Activated CD4-positive, alpha-beta memory T cell treated with anti-CD3 and anti-CD28 coated beads for 36 hours (primary cell): ENCODE data around the gene PLXNA4. TPM values are rescaled to one million over a fixed set of nuclear protein-coding genes. Genes with fewer than 3 reads are reported as not detected.

ENCODE experiments used
- CTCF ChIA-PET: fragments of 350-600 bp; sonication (Branson Sonifier 250); formaldehyde crosslinking; loops from one replicate; lab custom pipeline; 2021; ENCODE audit warnings: antibody characterized with exemption, inconsistent platforms; lab: Charles Lee
- POLR2A ChIA-PET: fragments of 350-600 bp; sonication (Branson Sonifier 250); formaldehyde crosslinking; loops from one replicate; lab custom pipeline; 2021; ENCODE audit warnings: antibody characterized with exemption; lab: Charles Lee
- DNase-seq: peaks from one replicate; pipeline ENCODE4 v3.0.0-alpha.2; 2020
- H3K27ac Mint-ChIP-seq: one replicate; pipeline ENCODE4 v1.8.0; 2021; ENCODE audit warnings: mixed read lengths
- H3K27me3 Mint-ChIP-seq: one replicate; pipeline ENCODE4 v1.8.0; 2021; ENCODE audit warnings: mixed read lengths
- H3K36me3 Mint-ChIP-seq: one replicate; pipeline ENCODE4 v1.8.0; 2021; ENCODE audit warnings: mixed read lengths
- H3K4me1 Mint-ChIP-seq: one replicate; pipeline ENCODE4 v1.8.0; 2021; ENCODE audit warnings: low read depth, mixed read lengths
- H3K4me3 Mint-ChIP-seq: one replicate; pipeline ENCODE4 v1.8.0; 2021; ENCODE audit warnings: mild to moderate bottlenecking, mixed read lengths
- H3K9me3 Mint-ChIP-seq: one replicate; pipeline ENCODE4 v1.8.0; 2021; ENCODE audit warnings: mixed read lengths
- intact Hi-C: fragments of 100-400 bp; cut with micrococcal nuclease; formaldehyde crosslinking; loops from one replicate; pipeline ENCODE4 v1.15.1; 2023
- total RNA-seq, 2 experiments: library from RNA; stranded (reverse); gene quantifications; one replicate each; pipeline ENCODE4 v1.2.3, GENCODE V29; 2021

Gene PLXNA4
- total RNA-seq, 2 experiments from 2014 or later = 0.17 to 0.24 TPM

DNA sequence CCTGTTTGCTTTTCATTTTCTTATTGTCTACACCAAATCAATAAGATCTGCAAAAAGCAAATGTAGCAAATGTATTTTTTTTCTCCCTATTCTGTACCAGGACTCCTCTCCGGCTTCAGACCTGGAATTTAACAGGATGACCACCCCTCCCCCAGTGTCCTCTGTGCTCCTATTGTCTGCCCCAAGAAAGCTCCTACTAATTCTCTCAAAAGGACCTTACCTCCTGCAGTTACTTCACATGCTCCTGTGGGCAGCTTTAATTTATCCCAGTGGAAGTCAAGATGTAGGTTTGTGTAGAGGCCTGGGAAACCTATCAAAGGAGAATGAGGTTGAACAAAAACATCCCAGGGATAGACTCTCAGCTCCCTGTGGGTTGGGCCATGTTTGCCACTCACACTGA, 31.3 kb downstream of the PLXNA4 start:
- ChIA-PET CTCF (no interaction called here), POLR2A (no interaction called here)
- peaks cover 3% of the 10 kb centered on the region for H3K4me1 Mint-ChIP-seq
- H3K36me3 Mint-ChIP-seq = no peaks in the 10 kb centered on the region
- no peak overlapping the region for H3K4me3 Mint-ChIP-seq
- H3K27me3 Mint-ChIP-seq = peaks cover 3% of the 10 kb centered on the region
- H3K27ac Mint-ChIP-seq = no peak overlapping the region
- DNase-seq = no peak
- H3K9me3 Mint-ChIP-seq = peaks cover 12% of the 10 kb centered on the region
- intact Hi-C loops = no loop called here

- Mint-ChIP-seq H3K9me3 (peaks cover 12% of the 10 kb centered on the region), H3K4me3 (no peak overlapping the region), H3K4me1 (peaks cover 3% of the 10 kb centered on the region), H3K36me3 (no peaks in the 10 kb centered on the region), H3K27me3 (no peaks in the 10 kb centered on the region), H3K27ac (no peak overlapping the region)
- ChIA-PET CTCF (interaction anchor here (1.2 to 1.6 kb wide), 2 partner anchors 14 to 37 kb away, joined by 4 to 5 read pairs; no protein-coding TSS in a partner anchor), POLR2A (no interaction called here)
- intact Hi-C loops = no loop called here
- DNase-seq = no peak
Observed at GRCh38 chr7:132544025-132544424, 32.2 kb downstream of the PLXNA4 start.

DNA sequence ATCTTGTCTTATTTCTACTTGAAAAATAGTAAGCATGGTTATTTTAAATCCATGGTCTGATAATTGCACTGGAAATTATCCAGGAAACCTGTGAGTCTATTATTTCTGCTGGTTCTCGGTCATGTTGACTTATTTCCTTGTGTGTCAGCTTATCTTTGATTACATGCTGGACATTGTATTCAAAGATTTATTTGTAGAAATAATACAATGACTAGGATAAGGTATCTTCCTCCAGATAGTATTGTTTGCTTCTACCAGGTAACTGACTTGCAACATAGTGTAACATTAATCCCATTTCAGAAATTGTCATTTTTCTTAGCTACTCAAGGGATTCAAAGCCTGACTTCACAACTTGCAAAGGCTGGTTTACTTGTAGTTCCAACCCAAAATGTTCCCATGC, 33.4 kb downstream of the PLXNA4 start:
- CTCF ChIA-PET = interaction anchor here (1.2 to 1.6 kb wide), 2 partner anchors 15 to 38 kb away, joined by 4 to 5 read pairs; no protein-coding TSS in a partner anchor
- POLR2A ChIA-PET = no interaction called here
- no peaks in the 10 kb centered on the region for H3K27me3 Mint-ChIP-seq

GRCh38 chr7:132541656-132542055, 34.6 kb downstream of the PLXNA4 start:
- DNase-seq = no peak
- Mint-ChIP-seq H3K4me3 (no peak overlapping the region), H3K27me3 (no peaks in the 10 kb centered on the region), H3K27ac (no peak overlapping the region), H3K4me1 (peaks cover 1% of the 10 kb centered on the region), H3K36me3 (no peaks in the 10 kb centered on the region), H3K9me3 (peaks cover 12% of the 10 kb centered on the region)
- ChIA-PET POLR2A (no interaction called here), CTCF (no interaction called here)
- intact Hi-C loops = no loop called here

More for the DNA sequence above, 33.4 kb downstream of the PLXNA4 start:
- DNase-seq = no peak
- Mint-ChIP-seq H3K4me1 (no peaks in the 10 kb centered on the region), H3K9me3 (peaks cover 12% of the 10 kb centered on the region), H3K27ac (no peak overlapping the region), H3K36me3 (no peaks in the 10 kb centered on the region), H3K4me3 (no peak overlapping the region)
- intact Hi-C loops = no loop called here

GRCh38 chr7:132537456-132538145, 38.7 kb downstream of the PLXNA4 start:
- H3K4me1 Mint-ChIP-seq = peaks cover 1% of the 10 kb centered on the region
- ChIA-PET POLR2A (no interaction called here), CTCF (interaction anchor here (0.8 kb wide), 1 partner anchor 219 kb away, joined by 3 read pairs; no protein-coding TSS in a partner anchor)
- no peaks in the 10 kb centered on the region for H3K9me3 Mint-ChIP-seq
- no peak for DNase-seq
- peaks cover 1% of the 10 kb centered on the region for H3K27me3 Mint-ChIP-seq
- no peak overlapping the region for H3K27ac Mint-ChIP-seq
- intact Hi-C loops = no loop called here
- H3K36me3 Mint-ChIP-seq = no peaks in the 10 kb centered on the region
- no peak overlapping the region for H3K4me3 Mint-ChIP-seq

GRCh38 chr7:132536654-132537395, 39.4 kb downstream of the PLXNA4 start:
- Mint-ChIP-seq H3K4me3 (no peak overlapping the region), H3K27me3 (peaks cover 1% of the 10 kb centered on the region), H3K4me1 (peaks cover 1% of the 10 kb centered on the region), H3K36me3 (no peaks in the 10 kb centered on the region), H3K27ac (no peak overlapping the region), H3K9me3 (no peaks in the 10 kb centered on the region)
- POLR2A ChIA-PET = no interaction called here
- no peak for DNase-seq
- intact Hi-C loops = no loop called here
- CTCF ChIA-PET = interaction anchor here (0.8 kb wide), 1 partner anchor 218 kb away, joined by 3 read pairs; no protein-coding TSS in a partner anchor

DNA sequence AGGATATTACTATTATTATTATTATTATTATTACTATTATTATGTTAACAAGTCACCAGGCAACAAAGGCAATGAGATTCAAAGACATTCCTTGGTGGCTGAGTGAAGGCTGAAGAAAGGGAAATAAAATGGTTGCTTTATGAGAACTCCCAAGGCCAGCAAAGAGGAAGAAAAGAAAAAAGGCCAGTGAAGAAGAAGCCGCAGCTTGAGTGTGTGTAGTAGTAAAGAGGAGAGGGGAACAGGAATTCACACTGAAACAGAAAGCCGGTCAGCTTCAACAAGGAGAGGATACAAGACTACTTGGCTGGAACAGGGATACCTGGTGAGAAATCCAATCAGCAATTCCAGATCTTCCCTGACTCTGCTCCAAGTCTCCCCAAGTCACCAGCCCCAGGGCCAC, 42.4 kb downstream of the PLXNA4 start:
- POLR2A ChIA-PET = no interaction called here
- no peak for DNase-seq
- Mint-ChIP-seq H3K4me1 (peaks cover 9% of the 10 kb centered on the region), H3K27me3 (peaks cover 1% of the 10 kb centered on the region), H3K36me3 (no peaks in the 10 kb centered on the region), H3K4me3 (no peak overlapping the region), H3K9me3 (no peaks in the 10 kb centered on the region), H3K27ac (no peak overlapping the region)
- intact Hi-C loops = no loop called here
- CTCF ChIA-PET = no interaction called here

GRCh38 chr7:132532281-132532680, 44.0 kb downstream of the PLXNA4 start:
- no peak overlapping the region for H3K4me3 Mint-ChIP-seq
- no peaks in the 10 kb centered on the region for H3K9me3 Mint-ChIP-seq
- POLR2A ChIA-PET = no interaction called here
- CTCF ChIA-PET = no interaction called here
- no peak overlapping the region for H3K27ac Mint-ChIP-seq
- peaks cover 11% of the 10 kb centered on the region for H3K4me1 Mint-ChIP-seq
- intact Hi-C loops = no loop called here
- no peak for DNase-seq
- peaks cover 5% of the 10 kb centered on the region for H3K27me3 Mint-ChIP-seq
- H3K36me3 Mint-ChIP-seq = no peaks in the 10 kb centered on the region

DNA sequence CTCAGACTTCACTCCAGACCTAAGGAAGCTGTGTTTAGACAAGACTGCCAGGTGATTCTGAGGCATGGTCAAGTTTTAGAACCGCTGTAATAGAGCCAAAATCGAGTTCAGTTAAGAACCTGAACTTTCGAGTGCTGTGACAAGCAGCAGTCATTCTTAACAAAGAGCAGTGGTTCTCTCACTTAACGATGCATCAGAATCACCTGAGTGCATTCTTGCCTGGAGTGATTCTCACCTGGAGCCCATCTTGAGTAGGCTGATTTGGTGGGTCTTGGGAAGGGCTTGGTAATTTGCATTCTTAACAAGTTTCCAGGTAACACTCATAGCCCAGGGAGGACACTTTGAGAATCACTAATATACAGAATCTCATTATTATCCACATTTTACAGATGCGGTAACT, 44.7 kb downstream of the PLXNA4 start:
- Mint-ChIP-seq H3K4me3 (no peak overlapping the region), H3K9me3 (no peaks in the 10 kb centered on the region), H3K27me3 (peaks cover 5% of the 10 kb centered on the region), H3K4me1 (peaks cover 15% of the 10 kb centered on the region), H3K36me3 (no peaks in the 10 kb centered on the region), H3K27ac (no peak overlapping the region)
- DNase-seq = no peak
- intact Hi-C loops = no loop called here
- CTCF ChIA-PET = no interaction called here
- POLR2A ChIA-PET = no interaction called here

- CTCF ChIA-PET = no interaction called here
- Mint-ChIP-seq H3K4me1 (peaks cover 25% of the 10 kb centered on the region), H3K36me3 (no peaks in the 10 kb centered on the region)
Observed at GRCh38 chr7:132528695-132529094, 47.6 kb downstream of the PLXNA4 start.

DNA sequence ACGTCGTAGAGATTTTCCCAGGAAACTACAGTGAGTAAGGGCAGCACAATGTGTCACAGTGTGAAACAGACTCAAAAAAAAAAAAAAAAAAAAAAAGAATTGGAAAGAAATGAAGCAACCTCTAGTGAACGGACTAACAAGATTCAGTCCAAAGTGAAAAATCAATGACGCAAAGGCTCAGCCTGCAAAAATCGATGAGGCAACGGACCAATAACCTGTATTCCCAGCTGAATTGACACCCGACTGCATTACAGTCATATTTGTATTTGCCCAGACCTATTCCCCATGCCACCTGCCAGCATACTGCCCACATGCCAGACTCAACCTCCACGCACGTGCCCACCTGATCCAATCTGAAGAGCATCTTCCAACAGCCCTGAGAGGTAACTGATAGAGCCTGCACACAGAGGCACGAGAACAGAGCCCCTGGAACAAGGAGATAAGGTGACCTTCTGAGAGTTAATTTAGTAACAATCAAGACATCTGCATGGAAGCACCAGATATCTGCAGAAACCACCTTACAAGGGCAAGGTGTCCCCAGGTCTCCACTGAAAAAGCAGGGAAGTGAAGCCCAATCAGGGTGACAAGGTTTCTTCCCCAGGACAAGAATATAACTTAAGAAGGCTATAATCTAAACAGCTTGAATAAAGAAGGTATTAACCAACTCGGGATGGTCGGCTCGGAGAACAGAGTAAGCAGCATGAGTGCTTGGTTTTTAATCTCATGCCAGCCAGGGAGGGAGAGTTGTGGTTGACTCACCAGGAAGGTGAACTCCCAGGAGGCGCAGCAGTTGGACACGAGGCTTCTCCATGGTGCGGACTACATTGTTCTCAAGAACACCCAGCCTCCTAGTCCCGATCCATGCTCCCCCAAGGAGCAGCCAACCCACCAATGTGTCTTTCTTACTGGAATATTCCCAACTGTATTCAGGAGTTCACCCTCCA, 48.5 kb downstream of the PLXNA4 start:
- Mint-ChIP-seq H3K9me3 (no peaks in the 10 kb centered on the region), H3K4me3 (no peak overlapping the region), H3K27me3 (peaks cover 7% of the 10 kb centered on the region), H3K27ac (no peak overlapping the region), H3K4me1 (peaks cover 28% of the 10 kb centered on the region), H3K36me3 (no peaks in the 10 kb centered on the region)
- DNase-seq = no peak
- POLR2A ChIA-PET = no interaction called here
- intact Hi-C loops = loop anchor here (2.0 to 5.0 kb wide), 3 partner anchors 21 to 77 kb away; partner anchors contain the start of gene PLXNA4
- CTCF ChIA-PET = no interaction called here

More at GRCh38 chr7:132528695-132529094, 47.6 kb downstream of the PLXNA4 start:
- no peak for DNase-seq
- no peak overlapping the region for H3K27ac Mint-ChIP-seq
- no peak overlapping the region for H3K4me3 Mint-ChIP-seq
- peaks cover 7% of the 10 kb centered on the region for H3K27me3 Mint-ChIP-seq
- POLR2A ChIA-PET = no interaction called here
- no peaks in the 10 kb centered on the region for H3K9me3 Mint-ChIP-seq
- intact Hi-C loops = loop anchor here (5.0 kb wide), 1 partner anchor 49 kb away; the partner anchor contains the start of gene PLXNA4
